Measurements from ENCODE around the gene UBE2G1. TPM values are rescaled to one million over a fixed set of nuclear protein-coding genes. Genes with fewer than 3 reads are reported as not detected.

The UBE2G1 gene
- total RNA-seq, 1 donor from 2014 or later, result 87.8 TPM

DNA sequence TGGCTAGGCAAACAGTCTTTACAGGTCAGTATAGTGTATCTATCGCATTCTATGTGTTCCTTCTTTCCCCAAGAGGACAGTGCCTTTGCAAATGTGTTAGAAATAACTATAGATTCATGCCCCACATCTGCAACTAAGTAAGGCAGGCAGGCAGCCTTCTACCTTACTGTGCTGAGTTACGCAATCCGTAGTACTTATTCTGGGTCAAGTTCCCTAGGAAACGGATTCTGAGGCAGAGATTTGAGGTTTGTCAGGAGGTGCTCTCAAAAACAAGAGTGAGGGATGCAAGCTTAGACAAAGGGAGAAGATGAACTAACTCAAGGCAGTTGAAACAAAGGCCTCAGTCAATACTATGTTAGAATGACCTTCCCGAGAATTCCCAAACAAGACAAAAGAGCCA, 90.0 kb downstream of the UBE2G1 start:
- peaks cover 20% of the 10 kb centered on the region for H3K36me3 Mint-ChIP-seq (ENCODE audit: insufficient read depth)
- no peak for DNase-seq (ENCODE audit: low spot score, unreplicated experiment)
- no peak overlapping the region for H3K4me3 Mint-ChIP-seq (ENCODE audit: low read depth)
- no peaks in the 10 kb centered on the region for H3K4me1 Mint-ChIP-seq (ENCODE audit: low read depth)
- no peaks in the 10 kb centered on the region for H3K27me3 Mint-ChIP-seq
- no peak overlapping the region for H3K27ac Mint-ChIP-seq
- H3K9me3 Mint-ChIP-seq (ENCODE audit: low read depth), result no peaks in the 10 kb centered on the region
- TF ChIP-seq, protein P1, sequence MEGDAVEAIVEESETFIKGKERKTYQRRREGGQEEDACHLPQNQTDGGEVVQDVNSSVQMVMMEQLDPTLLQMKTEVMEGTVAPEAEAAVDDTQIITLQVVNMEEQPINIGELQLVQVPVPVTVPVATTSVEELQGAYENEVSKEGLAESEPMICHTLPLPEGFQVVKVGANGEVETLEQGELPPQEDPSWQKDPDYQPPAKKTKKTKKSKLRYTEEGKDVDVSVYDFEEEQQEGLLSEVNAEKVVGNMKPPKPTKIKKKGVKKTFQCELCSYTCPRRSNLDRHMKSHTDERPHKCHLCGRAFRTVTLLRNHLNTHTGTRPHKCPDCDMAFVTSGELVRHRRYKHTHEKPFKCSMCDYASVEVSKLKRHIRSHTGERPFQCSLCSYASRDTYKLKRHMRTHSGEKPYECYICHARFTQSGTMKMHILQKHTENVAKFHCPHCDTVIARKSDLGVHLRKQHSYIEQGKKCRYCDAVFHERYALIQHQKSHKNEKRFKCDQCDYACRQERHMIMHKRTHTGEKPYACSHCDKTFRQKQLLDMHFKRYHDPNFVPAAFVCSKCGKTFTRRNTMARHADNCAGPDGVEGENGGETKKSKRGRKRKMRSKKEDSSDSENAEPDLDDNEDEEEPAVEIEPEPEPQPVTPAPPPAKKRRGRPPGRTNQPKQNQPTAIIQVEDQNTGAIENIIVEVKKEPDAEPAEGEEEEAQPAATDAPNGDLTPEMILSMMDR (IDR thresholded peaks at IDR 0.05; ENCODE audit: unreplicated experiment), result no peak

DNA sequence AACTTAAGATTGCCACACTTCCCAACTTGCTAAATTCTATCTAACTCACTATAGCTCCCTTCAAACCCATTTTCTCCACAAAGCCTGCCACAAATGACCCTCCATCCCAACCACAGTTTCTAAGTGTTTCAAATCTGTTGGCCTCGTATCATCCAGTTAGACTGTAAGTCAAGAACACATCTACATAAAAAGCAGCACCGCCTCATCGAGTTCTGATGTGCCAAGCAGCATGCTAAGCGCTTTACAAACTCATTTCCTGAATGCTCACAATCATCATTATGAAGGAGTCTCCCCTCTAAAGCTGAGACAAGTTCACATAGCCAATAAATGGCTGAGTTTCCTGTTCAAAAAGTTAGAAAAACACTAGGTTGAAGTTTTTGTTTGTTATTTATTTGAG, 93.5 kb downstream of the UBE2G1 start:
- TF ChIP-seq, protein P1 (IDR thresholded peaks at IDR 0.05; ENCODE audit: unreplicated experiment), result no peak
- Mint-ChIP-seq H3K4me1 (ENCODE audit: low read depth) (no peaks in the 10 kb centered on the region), H3K27ac (peak overlapping the region; percentile 75), H3K36me3 (ENCODE audit: insufficient read depth) (peaks cover 26% of the 10 kb centered on the region), H3K27me3 (no peaks in the 10 kb centered on the region), H3K9me3 (ENCODE audit: low read depth) (no peaks in the 10 kb centered on the region), H3K4me3 (ENCODE audit: low read depth) (no peak overlapping the region)
- DNase-seq (ENCODE audit: low spot score, unreplicated experiment), result no peak

- no peak for DNase-seq (ENCODE audit: low spot score, unreplicated experiment)
- H3K27ac Mint-ChIP-seq, result peak overlapping the region; percentile 75
- H3K9me3 Mint-ChIP-seq (ENCODE audit: low read depth), result no peaks in the 10 kb centered on the region
- H3K36me3 Mint-ChIP-seq (ENCODE audit: insufficient read depth), result peaks cover 26% of the 10 kb centered on the region
- no peaks in the 10 kb centered on the region for H3K27me3 Mint-ChIP-seq
- H3K4me3 Mint-ChIP-seq (ENCODE audit: low read depth), result no peak overlapping the region
- TF ChIP-seq, protein P1 (IDR thresholded peaks at IDR 0.05; ENCODE audit: unreplicated experiment), result no peak
- H3K4me1 Mint-ChIP-seq (ENCODE audit: low read depth), result no peaks in the 10 kb centered on the region
Measured at GRCh38 chr17:4272213-4272971, 94.1 kb downstream of the UBE2G1 start.

GRCh38 chr17:4270736-4271135, 95.7 kb downstream of the UBE2G1 start:
- Mint-ChIP-seq H3K4me1 (ENCODE audit: low read depth) (no peaks in the 10 kb centered on the region), H3K27ac (no peak overlapping the region), H3K36me3 (ENCODE audit: insufficient read depth) (peaks cover 22% of the 10 kb centered on the region), H3K27me3 (no peaks in the 10 kb centered on the region), H3K4me3 (ENCODE audit: low read depth) (no peak overlapping the region), H3K9me3 (ENCODE audit: low read depth) (no peaks in the 10 kb centered on the region)
- DNase-seq (ENCODE audit: low spot score, unreplicated experiment), result no peak
- TF ChIP-seq, protein P1 (IDR thresholded peaks at IDR 0.05; ENCODE audit: unreplicated experiment), result no peak

DNA sequence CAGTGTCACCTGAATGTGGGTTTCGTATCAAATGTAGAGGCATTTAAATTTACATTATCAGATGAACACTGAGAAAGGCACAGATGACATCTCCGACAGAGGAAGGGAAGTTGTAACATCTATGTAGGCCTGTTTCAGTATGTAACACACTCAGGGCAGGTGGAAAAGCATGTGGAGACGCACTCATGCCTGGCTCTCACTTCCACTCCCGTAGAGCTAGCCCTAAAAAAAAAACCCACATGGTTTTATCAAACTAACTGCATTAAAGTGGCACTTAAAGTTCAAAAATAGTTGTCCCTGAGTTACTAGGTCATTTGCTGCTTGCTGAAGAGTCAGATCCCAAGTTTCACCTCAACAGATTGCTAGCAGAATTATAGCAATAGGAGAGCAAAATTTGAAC, 96.6 kb downstream of the UBE2G1 start:
- H3K27ac Mint-ChIP-seq, result no peak overlapping the region
- no peaks in the 10 kb centered on the region for H3K27me3 Mint-ChIP-seq
- H3K4me1 Mint-ChIP-seq (ENCODE audit: low read depth), result no peaks in the 10 kb centered on the region
- DNase-seq (ENCODE audit: low spot score, unreplicated experiment), result no peak
- H3K9me3 Mint-ChIP-seq (ENCODE audit: low read depth), result no peaks in the 10 kb centered on the region
- H3K4me3 Mint-ChIP-seq (ENCODE audit: low read depth), result no peak overlapping the region
- TF ChIP-seq, protein P1 (IDR thresholded peaks at IDR 0.05; ENCODE audit: unreplicated experiment), result no peak
- peaks cover 21% of the 10 kb centered on the region for H3K36me3 Mint-ChIP-seq (ENCODE audit: insufficient read depth)
